GM12878 (cell line): ENCODE results near the gene ELK4. TPM values are rescaled to one million over a fixed set of nuclear protein-coding genes. Genes with fewer than 3 reads are reported as not detected.
A peak's percentile ranks its signal among the peaks of the same experiment; 100 is the strongest.

Source experiments
- BCL11A ChIP-seq: IDR thresholded peaks from 2 replicates; pipeline ENCODE4 v1.6.1; 2011; ENCODE audit warnings: low read depth, low read length
- CHD4 ChIP-seq: fragments of 200-600 bp; sonication (generic); IDR thresholded peaks from 2 replicates; pipeline ENCODE4 v1.6.1; 2016; ENCODE audit warnings: mild to moderate bottlenecking
- EP300 ChIP-seq, 2 experiments: fragments of 150-350 bp in 1 of 2; IDR thresholded peaks; 2 replicates each; pipeline ENCODE4 v1.6.1; 2011 to 2012; ENCODE audit warnings: low read depth in 2 of 2, low read length in 2 of 2, borderline replicate concordance in 1 of 2, improper control_type of control experiment in 1 of 2, inconsistent platforms in 1 of 2; ENCODE audit not compliant: control insufficient read depth in 1 of 2
- ETV6 ChIP-seq, 2 experiments: fragments of 450-650 bp in 1 of 2; IDR thresholded peaks in 1 of 2; conservative IDR thresholded peaks in 1 of 2; 2 replicates each; pipeline ENCODE4 v1.6.1; 2014; ENCODE audit warnings: antibody characterized with exemption in 1 of 2, borderline replicate concordance in 1 of 2, low read depth in 1 of 2, mild to moderate bottlenecking in 1 of 2, moderate library complexity in 1 of 2
- EZH2 ChIP-seq: IDR thresholded peaks from 2 replicates; pipeline ENCODE4 v1.6.1; 2012; ENCODE audit warnings: low read depth, mild to moderate bottlenecking, control low read depth, inconsistent platforms, low read length, borderline replicate concordance; ENCODE audit not compliant: control insufficient read depth
- FOS ChIP-seq: IDR thresholded peaks from 3 replicates; pipeline ENCODE4 v1.6.1; 2011; ENCODE audit warnings: borderline replicate concordance; ENCODE audit not compliant: insufficient read length; ENCODE audit errors: extremely low read depth
- GABPA ChIP-seq: IDR thresholded peaks from 2 replicates; pipeline ENCODE4 v1.6.1; 2014; ENCODE audit warnings: antibody characterized with exemption, low read depth, mild to moderate bottlenecking, inconsistent platforms
- GATAD2B ChIP-seq: fragments of 450-650 bp; conservative IDR thresholded peaks from 2 replicates; pipeline ENCODE4 v1.6.1; 2017; ENCODE audit warnings: low read depth, mild to moderate bottlenecking, moderate library complexity
- POLR2AphosphoS5 ChIP-seq: IDR thresholded peaks from 2 replicates; pipeline ENCODE4 v1.6.1; 2011; ENCODE audit warnings: mild to moderate bottlenecking, low read length, inconsistent platforms
- RFX5 ChIP-seq: IDR thresholded peaks from 2 replicates; pipeline ENCODE4 v1.6.1; 2011; ENCODE audit warnings: low read depth, low read length, improper control_type of control experiment
- SIN3A ChIP-seq: IDR thresholded peaks from 2 replicates; pipeline ENCODE4 v1.6.1; 2012; ENCODE audit warnings: low read depth, low read length, improper control_type of control experiment
- SP1 ChIP-seq: IDR thresholded peaks from one replicate; pipeline ENCODE4 v1.6.1; 2011; ENCODE audit warnings: low read depth, low read length
- TAF1 ChIP-seq: IDR thresholded peaks from 2 replicates; pipeline ENCODE4 v1.6.1; 2011; ENCODE audit warnings: mild to moderate bottlenecking, low read depth, low read length, borderline replicate concordance
- ZNF207 ChIP-seq: fragments of 450-650 bp; IDR thresholded peaks from 2 replicates; pipeline ENCODE4 v1.6.1; 2014; ENCODE audit warnings: antibody characterized with exemption, mild to moderate bottlenecking, borderline replicate concordance
- polyA plus RNA-seq, 11 experiments: library from polyadenylated mRNA; depleted of rRNA in 4 of 11; unstranded in 6 of 11; stranded (reverse) in 5 of 11; fragments of >200 nt; fragmentation: Nextera tagmentation in 4 of 11; fragmentation: Illumina TruSeq in 1 of 11; extraction: Ambion mirVana in 4 of 11; extraction: Trizol in 1 of 11; gene quantifications; 1 replicate in 1 of 11; 2 replicates in 10 of 11; pipeline versions ENCODE4 v1.2.1 to v1.2.3, GENCODE V29; 2011 to 2016; ENCODE audit warnings: inconsistent platforms in 2 of 11, missing spikeins in 2 of 11, low read depth in 1 of 11
- total RNA-seq, 4 experiments: library from RNA; depleted of rRNA in 3 of 4; stranded (reverse); fragments of >200 nt in 3 of 4; fragmentation: Illumina TruSeq in 1 of 4; extraction: Trizol in 1 of 4; gene quantifications; 2 replicates each; pipeline versions ENCODE4 v1.2.1 to v1.2.3, GENCODE V29; 2013 to 2021
- TF ChIP-seq, protein P1 (sequence below): IDR thresholded peaks from 2 replicates; pipeline ENCODE4 v1.6.1; 2012; ENCODE audit warnings: low read depth, low read length, improper control_type of control experiment
- TF ChIP-seq, protein P2 (sequence below): fragments of 450-650 bp; IDR thresholded peaks from 2 replicates; pipeline ENCODE4 v1.6.1; 2017; ENCODE audit warnings: mild to moderate bottlenecking, moderate library complexity
- TF ChIP-seq, protein P3 (sequence below): fragments of 450-650 bp; formaldehyde crosslinking; IDR thresholded peaks from 2 replicates; pipeline ENCODE4 v1.5.0; 2022; ENCODE audit warnings: mild to moderate bottlenecking, missing genetic modification characterization
- TF ChIP-seq, protein P4 (sequence below): fragments of 450-650 bp; conservative IDR thresholded peaks from 2 replicates; pipeline ENCODE4 v1.6.1; 2017; ENCODE audit warnings: mild to moderate bottlenecking, moderate library complexity

Gene ELK4
- total and polyA plus RNA-seq, 10 of the 15 experiments (the other 5 are each of a cell fraction or from before 2014, with no cell fraction given), result 5.2 to 71.5 (median 18.5) TPM

DNA sequence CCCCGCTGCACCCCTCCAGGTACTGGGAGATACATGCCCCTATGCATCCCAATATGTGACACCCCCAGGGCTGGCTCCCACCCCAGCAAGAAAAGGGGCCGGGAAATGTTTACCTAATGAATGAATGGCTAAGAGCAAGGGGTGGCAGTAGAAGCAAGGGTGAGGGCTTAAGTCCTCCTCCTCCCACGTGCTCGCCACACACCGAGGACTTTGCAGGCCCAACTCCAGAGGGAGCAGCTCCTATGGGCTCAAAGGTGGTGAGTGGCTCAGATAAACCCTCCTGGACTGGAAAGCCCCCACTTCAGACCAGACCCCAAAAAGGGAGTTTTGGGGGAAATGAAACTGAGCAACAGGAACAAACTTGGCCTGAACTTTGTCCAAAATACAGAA lies 37.1 kb upstream of the ELK4 start (continued):
- no peak for TF ChIP-seq CHD4
- TF ChIP-seq TAF1, result peak; percentile 42; the same call in 1 of the 2 replicates
- TF ChIP-seq ETV6 (conservative IDR thresholded peaks at IDR 0.05 in 1 of 2, IDR thresholded peaks at IDR 0.05 in 1 of 2; ENCODE audit: borderline replicate concordance in 1 of 2, low read depth in 1 of 2), result peak in 1 of 2 experiments; percentile 89; a peak in 2 of 4 replicates
- no peak for TF ChIP-seq POLR2AphosphoS5
- peak; percentile 22 to 61; a peak in 2 of 4 replicates for TF ChIP-seq EP300 (IDR thresholded peaks at IDR 0.05; ENCODE audit: borderline replicate concordance in 1 of 2, control insufficient read depth in 1 of 2, low read depth in 2 of 2, low read length in 2 of 2)
- no peak for TF ChIP-seq EZH2
- TF ChIP-seq SP1, result peak; percentile 6
- TF ChIP-seq, protein P1, sequence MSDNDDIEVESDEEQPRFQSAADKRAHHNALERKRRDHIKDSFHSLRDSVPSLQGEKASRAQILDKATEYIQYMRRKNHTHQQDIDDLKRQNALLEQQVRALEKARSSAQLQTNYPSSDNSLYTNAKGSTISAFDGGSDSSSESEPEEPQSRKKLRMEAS, result peak; percentile 93
- no peak for TF ChIP-seq GATAD2B
- no peak for TF ChIP-seq RFX5
- TF ChIP-seq, protein P2, sequence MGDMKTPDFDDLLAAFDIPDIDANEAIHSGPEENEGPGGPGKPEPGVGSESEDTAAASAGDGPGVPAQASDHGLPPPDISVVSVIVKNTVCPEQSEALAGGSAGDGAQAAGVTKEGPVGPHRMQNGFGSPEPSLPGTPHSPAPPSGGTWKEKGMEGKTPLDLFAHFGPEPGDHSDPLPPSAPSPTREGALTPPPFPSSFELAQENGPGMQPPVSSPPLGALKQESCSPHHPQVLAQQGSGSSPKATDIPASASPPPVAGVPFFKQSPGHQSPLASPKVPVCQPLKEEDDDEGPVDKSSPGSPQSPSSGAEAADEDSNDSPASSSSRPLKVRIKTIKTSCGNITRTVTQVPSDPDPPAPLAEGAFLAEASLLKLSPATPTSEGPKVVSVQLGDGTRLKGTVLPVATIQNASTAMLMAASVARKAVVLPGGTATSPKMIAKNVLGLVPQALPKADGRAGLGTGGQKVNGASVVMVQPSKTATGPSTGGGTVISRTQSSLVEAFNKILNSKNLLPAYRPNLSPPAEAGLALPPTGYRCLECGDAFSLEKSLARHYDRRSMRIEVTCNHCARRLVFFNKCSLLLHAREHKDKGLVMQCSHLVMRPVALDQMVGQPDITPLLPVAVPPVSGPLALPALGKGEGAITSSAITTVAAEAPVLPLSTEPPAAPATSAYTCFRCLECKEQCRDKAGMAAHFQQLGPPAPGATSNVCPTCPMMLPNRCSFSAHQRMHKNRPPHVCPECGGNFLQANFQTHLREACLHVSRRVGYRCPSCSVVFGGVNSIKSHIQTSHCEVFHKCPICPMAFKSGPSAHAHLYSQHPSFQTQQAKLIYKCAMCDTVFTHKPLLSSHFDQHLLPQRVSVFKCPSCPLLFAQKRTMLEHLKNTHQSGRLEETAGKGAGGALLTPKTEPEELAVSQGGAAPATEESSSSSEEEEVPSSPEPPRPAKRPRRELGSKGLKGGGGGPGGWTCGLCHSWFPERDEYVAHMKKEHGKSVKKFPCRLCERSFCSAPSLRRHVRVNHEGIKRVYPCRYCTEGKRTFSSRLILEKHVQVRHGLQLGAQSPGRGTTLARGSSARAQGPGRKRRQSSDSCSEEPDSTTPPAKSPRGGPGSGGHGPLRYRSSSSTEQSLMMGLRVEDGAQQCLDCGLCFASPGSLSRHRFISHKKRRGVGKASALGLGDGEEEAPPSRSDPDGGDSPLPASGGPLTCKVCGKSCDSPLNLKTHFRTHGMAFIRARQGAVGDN, result peak; percentile 97
- TF ChIP-seq GABPA, result no peak
- TF ChIP-seq, protein P3, sequence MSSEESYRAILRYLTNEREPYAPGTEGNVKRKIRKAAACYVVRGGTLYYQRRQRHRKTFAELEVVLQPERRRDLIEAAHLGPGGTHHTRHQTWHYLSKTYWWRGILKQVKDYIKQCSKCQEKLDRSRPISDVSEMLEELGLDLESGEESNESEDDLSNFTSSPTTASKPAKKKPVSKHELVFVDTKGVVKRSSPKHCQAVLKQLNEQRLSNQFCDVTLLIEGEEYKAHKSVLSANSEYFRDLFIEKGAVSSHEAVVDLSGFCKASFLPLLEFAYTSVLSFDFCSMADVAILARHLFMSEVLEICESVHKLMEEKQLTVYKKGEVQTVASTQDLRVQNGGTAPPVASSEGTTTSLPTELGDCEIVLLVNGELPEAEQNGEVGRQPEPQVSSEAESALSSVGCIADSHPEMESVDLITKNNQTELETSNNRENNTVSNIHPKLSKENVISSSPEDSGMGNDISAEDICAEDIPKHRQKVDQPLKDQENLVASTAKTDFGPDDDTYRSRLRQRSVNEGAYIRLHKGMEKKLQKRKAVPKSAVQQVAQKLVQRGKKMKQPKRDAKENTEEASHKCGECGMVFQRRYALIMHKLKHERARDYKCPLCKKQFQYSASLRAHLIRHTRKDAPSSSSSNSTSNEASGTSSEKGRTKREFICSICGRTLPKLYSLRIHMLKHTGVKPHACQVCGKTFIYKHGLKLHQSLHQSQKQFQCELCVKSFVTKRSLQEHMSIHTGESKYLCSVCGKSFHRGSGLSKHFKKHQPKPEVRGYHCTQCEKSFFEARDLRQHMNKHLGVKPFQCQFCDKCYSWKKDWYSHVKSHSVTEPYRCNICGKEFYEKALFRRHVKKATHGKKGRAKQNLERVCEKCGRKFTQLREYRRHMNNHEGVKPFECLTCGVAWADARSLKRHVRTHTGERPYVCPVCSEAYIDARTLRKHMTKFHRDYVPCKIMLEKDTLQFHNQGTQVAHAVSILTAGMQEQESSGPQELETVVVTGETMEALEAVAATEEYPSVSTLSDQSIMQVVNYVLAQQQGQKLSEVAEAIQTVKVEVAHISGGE, result no peak
- TF ChIP-seq, protein P4, sequence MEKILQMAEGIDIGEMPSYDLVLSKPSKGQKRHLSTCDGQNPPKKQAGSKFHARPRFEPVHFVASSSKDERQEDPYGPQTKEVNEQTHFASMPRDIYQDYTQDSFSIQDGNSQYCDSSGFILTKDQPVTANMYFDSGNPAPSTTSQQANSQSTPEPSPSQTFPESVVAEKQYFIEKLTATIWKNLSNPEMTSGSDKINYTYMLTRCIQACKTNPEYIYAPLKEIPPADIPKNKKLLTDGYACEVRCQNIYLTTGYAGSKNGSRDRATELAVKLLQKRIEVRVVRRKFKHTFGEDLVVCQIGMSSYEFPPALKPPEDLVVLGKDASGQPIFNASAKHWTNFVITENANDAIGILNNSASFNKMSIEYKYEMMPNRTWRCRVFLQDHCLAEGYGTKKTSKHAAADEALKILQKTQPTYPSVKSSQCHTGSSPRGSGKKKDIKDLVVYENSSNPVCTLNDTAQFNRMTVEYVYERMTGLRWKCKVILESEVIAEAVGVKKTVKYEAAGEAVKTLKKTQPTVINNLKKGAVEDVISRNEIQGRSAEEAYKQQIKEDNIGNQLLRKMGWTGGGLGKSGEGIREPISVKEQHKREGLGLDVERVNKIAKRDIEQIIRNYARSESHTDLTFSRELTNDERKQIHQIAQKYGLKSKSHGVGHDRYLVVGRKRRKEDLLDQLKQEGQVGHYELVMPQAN, result peak; percentile 31; the same call in 1 of the 2 replicates
- TF ChIP-seq FOS, result no peak
- TF ChIP-seq BCL11A, result 0 out of 2 replicates have a peak, but pooled peaks have one; percentile 18
- TF ChIP-seq ZNF207, result no peak
- TF ChIP-seq SIN3A, result no peak
